Coronary artery (tissue), 2 donors: Measurements from ENCODE around the gene KRT75.

Experiments used
- DNase-seq: peaks from one replicate; pipeline ENCODE4 v3.0.0-alpha.2; 2017; ENCODE audit warnings: low spot score
- H3K27ac ChIP-seq, 2 donors: fragments of 200-600 bp; sonication (generic); one replicate each; pipeline ENCODE4 v1.5.1; 2016 to 2019
- H3K4me3 ChIP-seq: fragments of 200-600 bp; sonication (generic); 2 replicates; pipeline ENCODE4 v1.5.1; 2016; ENCODE audit warnings: mild to moderate bottlenecking, moderate library complexity
- TF ChIP-seq, protein P1 (sequence below): fragments of 200-600 bp; sonication (generic); IDR thresholded peaks from one replicate; pipeline ENCODE4 v1.5.1; 2019; ENCODE audit warnings: antibody characterized with exemption

Gene KRT75

DNA sequence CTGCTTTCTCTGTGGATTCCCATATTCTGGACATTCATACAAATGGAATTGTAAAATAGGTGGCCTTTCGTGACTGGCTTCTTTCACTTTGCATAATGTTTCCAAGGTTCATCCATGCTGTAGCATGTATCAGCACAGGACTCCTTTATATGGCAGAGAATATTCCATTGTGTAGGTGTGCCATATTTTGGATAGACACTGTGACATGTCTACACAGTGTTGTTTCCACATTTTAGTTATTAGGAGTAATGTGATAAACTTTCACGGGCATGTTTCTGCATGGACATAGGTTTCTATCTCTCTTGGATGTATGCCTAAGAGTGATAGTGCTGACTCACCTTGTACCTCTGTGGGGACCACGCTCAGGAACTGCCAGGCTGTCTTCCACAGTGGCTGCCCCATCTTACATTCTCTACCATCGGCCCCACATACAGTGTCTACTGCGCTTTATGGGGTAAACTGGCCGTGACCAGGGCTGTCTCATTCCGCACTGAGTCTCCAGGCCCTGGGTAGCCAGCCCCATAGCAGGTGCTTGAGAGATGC is 41.6 kb downstream of the KRT75 start:
- TF ChIP-seq, protein P1, sequence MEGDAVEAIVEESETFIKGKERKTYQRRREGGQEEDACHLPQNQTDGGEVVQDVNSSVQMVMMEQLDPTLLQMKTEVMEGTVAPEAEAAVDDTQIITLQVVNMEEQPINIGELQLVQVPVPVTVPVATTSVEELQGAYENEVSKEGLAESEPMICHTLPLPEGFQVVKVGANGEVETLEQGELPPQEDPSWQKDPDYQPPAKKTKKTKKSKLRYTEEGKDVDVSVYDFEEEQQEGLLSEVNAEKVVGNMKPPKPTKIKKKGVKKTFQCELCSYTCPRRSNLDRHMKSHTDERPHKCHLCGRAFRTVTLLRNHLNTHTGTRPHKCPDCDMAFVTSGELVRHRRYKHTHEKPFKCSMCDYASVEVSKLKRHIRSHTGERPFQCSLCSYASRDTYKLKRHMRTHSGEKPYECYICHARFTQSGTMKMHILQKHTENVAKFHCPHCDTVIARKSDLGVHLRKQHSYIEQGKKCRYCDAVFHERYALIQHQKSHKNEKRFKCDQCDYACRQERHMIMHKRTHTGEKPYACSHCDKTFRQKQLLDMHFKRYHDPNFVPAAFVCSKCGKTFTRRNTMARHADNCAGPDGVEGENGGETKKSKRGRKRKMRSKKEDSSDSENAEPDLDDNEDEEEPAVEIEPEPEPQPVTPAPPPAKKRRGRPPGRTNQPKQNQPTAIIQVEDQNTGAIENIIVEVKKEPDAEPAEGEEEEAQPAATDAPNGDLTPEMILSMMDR = no peak
- Histone ChIP-seq H3K27ac (no peak overlapping the region), H3K4me3 (no peak overlapping the region)
- DNase-seq = no peak

DNA sequence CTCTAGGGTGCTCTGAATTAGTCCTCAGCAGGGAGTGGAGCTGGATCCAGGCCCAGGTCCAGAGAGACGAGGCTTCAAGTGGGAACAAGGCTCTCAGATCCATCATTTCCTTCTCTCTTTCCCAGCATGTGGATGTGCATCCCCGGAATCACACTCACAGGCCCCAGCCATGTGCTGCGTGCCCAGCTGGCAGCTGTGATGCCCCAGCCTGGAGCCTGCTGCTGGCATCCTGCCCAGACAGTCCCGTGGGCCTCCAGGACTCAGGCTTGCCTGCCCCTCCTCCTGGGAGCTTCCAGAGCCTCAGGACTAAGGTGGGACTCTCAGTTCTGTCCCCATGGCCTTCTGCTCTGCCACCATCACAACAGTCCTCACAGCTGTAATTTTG is 42.6 kb downstream of the KRT75 start:
- TF ChIP-seq, protein P1 = no peak
- Histone ChIP-seq H3K4me3 (no peak overlapping the region), H3K27ac (no peak overlapping the region)
- no peak for DNase-seq

DNA sequence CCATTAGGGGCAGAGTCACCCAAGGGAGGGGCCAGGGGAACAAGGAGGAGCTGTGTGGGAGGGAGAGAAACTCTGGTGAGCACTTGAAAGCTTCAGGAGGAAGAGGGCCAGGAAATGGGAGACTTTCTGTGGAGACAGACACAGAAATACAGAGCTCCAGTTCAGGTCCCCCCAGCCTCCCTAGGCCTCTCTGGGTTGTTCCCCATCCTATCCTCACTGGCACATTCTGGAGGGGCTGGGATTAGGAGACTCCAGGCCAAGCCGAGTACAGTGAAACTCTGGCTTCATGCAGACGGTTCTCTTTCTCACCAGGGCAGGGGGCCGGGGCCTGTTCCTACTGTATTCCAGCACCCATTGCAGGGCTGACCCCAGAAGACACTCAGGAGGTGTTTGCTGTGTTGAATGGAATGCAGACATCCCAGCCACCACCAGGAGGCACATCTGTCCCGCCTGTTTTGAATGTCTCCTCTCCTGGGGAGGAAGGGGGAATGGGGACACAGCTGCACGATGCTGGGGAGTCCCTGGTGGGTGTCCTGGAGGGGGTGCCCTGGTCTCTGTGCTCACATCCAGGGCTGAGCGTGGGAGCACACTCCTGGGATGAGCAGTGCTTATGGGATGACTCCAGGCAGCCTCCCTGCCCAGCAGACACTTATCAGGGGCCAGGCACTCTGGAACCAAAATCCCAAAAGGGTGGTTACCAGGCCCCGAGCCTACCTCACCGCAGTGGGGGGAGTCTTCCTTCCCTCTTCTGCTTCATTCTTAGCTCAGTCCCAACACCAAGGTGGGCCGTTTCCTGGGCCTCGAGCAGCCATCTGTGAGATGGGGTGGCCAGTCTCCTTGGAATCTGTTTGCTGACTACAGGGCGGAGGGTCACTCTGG is 43.2 kb downstream of the KRT75 start:
- DNase-seq = no peak
- Histone ChIP-seq H3K27ac (no peak overlapping the region), H3K4me3 (no peak overlapping the region)
- TF ChIP-seq, protein P1 = peak; percentile 9

DNA sequence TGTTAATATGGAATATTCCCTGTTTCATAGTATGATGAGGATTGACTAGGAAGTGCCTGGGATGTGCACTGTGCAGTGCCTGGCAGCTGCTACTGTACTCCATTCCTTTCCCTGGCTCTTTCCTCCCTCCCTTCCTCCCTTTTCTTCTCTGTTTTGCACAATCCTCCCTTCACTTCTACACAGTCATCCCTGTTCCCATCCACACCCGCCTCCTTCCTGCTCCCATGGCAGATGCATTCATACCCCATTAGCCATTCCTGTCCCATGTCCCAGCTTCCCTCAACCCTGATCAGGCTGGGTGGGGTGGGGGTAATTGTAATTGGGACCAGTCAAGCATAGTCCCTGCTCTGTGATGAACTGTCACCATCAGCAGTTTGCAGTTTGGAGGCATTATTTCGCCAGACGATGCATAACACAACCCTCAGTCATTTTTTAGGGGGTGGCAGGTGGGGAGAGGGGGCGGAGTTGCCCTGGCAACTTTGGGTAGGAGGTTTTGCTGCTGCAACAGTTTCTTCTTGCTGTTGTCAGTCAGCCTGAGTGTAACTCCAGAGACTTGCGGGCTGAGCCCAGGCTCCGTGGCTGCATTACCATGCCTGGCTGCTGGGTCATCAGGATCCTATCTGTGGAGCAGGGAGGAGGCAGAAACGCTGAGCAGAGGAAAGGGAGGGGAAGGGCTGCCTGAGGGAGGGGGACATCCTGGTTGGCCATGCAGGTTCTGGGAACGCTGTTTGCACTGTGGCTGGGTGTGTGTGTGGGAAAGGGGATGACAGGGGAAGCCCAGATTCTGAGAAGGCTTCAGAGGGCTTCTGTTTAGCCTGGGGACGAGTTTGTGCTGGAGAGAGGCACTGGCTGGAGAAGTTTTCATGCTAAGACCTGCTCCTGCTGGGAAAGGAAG is 44.6 kb downstream of the KRT75 start:
- no peak overlapping the region for H3K27ac ChIP-seq
- DNase-seq = no peak
- TF ChIP-seq, protein P1 = no peak
- H3K4me3 ChIP-seq = no peak overlapping the region

DNA sequence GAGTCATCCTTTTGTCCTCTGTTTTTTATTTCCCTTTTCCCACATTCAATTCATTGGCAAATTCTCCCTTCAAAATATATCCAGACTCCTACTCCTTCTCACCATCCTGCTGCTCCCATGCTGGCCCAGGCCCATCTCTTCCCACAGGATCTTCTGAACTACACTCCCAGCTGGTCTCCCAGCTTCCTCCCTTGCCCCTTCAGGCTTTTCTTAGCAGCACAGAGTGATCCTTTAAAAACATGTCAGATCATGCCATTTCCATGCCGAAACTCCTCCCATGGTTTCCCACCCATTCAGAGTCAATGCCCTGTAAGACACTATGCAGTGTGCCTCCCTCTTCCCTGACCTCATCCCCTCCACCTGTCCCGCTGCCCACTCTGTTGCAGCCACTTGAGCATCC is 46.3 kb downstream of the KRT75 start:
- no peak for DNase-seq
- TF ChIP-seq, protein P1 = no peak
- H3K4me3 ChIP-seq = no peak overlapping the region
- H3K27ac ChIP-seq = no peak overlapping the region

DNA sequence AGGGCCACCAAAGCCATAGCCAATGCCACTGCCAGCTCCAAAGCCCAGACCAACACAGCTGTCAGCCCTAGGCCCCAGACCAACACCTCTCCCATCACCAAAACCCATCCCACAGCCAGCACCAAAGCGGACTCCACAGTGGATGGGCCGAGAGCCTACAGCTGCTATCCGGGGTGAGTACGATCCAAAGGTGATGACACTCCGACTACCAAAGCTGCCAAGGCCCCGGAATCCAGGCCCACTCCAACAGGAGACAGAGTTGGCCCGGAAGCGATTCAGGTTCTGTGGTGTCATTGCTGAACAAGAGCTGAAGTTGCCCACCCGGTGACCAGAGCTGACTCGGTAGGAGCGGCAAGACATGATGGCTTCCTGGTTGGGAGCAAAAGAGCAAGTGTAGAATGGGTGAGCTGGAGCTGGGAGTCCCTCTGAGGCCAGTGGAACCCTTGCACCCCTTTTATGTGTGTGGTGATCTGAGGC is 48.9 kb downstream of the KRT75 start, which contains the start of gene KRT84:
TSS of gene KRT84 (minus strand) at position 427 of the 477 bp plus-strand sequence. CDS start at position 360, 67 bp downstream.
- TF ChIP-seq, protein P1 = no peak
- no peak within 1 kb of the TSS for H3K4me3 ChIP-seq
- no peak for DNase-seq
- H3K27ac ChIP-seq = no peak within 1 kb of the TSS
